ENCODE measurements around the gene CDH1.
"Not testable (repeated sequence)": the region's sequence is repeated elsewhere in the genome, so short reads cannot be mapped to it uniquely, and the experiment has no call there.

Gene CDH1

DNA sequence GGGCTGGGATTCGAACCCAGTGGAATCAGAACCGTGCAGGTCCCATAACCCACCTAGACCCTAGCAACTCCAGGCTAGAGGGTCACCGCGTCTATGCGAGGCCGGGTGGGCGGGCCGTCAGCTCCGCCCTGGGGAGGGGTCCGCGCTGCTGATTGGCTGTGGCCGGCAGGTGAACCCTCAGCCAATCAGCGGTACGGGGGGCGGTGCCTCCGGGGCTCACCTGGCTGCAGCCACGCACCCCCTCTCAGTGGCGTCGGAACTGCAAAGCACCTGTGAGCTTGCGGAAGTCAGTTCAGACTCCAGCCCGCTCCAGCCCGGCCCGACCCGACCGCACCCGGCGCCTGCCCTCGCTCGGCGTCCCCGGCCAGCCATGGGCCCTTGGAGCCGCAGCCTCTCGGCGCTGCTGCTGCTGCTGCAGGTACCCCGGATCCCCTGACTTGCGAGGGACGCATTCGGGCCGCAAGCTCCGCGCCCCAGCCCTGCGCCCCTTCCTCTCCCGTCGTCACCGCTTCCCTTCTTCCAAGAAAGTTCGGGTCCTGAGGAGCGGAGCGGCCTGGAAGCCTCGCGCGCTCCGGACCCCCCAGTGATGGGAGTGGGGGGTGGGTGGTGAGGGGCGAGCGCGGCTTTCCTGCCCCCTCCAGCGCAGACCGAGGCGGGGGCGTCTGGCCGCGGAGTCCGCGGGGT lies at the start of gene CDH1:
Gene CDH1 (plus strand): TSS at position 247 of the 684 bp plus-strand sequence. CDS start 124 bp downstream, at position 371.
- peak in 1 of 2 donors; percentile 23 for DNase-seq (ENCODE audit: low read depth in 2 of 2)

DNA sequence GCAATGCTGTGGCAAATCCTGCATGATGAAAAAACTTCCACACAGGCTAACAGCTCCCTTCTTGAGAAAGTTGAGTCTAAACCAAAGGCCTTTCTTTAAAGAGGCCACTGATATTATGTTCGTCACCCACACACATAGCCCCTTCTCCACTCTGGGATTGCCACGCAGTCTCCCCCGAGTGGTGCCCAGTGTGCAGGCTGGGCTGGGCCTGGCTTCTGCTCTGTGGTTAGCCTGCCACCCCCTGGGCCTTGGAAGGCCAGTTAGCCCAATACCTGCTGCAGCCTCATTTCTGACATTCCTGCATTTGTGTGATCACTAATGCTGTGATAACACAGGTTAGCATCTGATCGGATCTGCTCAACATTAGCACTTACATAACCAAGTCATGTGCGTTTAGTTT lies 47.2 kb upstream of the CDH1 start:
- no peak for DNase-seq (ENCODE audit: low read depth in 2 of 2)

DNA sequence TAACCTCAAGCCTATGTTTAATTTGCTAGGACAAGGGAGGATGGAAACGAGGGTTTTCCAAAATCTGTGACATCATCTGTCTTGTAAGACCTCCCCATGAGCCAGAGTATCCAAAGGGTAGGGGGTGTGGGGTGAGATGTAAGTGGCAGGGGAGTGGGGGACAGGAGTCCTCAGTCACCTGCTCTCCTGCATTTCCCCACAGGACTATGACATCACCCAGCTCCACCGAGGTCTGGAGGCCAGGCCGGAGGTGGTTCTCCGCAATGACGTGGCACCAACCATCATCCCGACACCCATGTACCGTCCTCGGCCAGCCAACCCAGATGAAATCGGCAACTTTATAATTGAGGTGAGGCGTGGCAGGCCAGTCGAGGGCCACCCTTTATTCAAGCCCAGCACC lies 41.5 kb upstream of the CDH1 start:
- no peak for DNase-seq (ENCODE audit: low read depth in 2 of 2)

DNA sequence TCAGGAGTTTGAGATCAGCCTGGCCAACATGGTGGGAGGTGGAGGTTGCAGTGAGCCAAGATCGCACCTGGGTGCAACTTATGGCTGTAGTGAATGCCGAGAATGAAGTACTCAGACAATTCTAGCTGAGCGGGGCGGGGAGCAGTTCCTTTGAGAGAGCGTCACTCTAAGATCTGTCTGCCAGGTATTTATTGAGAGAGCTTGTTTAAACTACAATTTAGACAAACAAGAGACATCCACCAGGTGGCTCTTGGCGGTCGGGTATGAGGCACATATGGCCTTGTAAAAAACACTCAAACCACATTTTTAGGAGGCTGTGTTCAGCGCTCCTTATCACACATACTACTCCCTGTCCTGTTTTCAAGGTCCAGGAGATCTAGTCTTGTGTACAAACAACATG lies 40.6 kb upstream of the CDH1 start:
- DNase-seq (ENCODE audit: low read depth in 2 of 2) = no peak

DNA sequence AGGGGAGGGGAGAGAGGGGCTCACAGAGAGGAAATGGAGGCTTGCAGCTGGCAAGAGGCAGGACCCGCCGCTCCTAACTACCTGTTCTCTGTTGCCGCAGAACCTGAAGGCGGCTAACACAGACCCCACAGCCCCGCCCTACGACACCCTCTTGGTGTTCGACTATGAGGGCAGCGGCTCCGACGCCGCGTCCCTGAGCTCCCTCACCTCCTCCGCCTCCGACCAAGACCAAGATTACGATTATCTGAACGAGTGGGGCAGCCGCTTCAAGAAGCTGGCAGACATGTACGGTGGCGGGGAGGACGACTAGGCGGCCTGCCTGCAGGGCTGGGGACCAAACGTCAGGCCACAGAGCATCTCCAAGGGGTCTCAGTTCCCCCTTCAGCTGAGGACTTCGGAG lies 39.0 kb upstream of the CDH1 start:
- no peak for DNase-seq (ENCODE audit: low read depth in 2 of 2)

DNA sequence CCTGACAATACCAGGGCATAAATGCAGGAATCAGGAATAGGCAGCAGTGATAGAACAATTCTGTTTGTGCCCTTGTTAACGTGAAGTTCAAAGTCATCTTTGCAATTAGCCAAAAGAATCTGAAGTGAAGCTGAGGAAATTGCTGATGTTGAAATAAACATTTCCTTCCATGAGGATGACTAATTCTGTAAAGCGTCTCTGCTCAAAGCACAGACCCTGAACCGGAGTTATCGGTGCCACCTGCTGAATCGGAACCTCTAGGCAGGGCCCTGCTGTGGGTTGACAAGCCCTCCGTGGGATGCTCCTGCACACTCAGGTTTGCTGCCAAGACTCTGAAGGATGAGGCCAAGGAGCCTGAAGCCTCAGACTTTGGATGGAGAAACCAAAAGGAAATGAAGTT lies 37.0 kb upstream of the CDH1 start:
- DNase-seq (ENCODE audit: low read depth in 2 of 2) = no peak

DNA sequence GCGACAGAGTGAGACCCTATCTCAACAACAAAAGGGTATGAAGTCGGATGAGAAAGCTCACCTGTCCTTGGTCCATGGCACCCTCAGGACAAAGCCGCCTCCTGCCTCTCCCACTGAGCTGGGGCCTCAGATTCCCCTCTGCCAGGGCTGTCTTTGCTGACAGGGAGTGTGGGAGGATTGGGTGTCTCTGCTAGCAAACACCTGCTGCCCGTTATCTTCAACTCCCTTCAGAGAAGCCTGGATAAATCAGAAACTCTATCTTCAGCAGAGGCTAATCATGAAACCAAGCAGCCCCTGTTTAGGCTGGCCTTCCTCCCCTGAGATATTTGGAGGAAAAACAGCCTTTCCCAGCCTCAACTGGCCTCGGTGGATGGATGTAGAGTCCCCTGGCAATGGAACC lies 36.3 kb upstream of the CDH1 start:
- no peak for DNase-seq (ENCODE audit: low read depth in 2 of 2)

DNA sequence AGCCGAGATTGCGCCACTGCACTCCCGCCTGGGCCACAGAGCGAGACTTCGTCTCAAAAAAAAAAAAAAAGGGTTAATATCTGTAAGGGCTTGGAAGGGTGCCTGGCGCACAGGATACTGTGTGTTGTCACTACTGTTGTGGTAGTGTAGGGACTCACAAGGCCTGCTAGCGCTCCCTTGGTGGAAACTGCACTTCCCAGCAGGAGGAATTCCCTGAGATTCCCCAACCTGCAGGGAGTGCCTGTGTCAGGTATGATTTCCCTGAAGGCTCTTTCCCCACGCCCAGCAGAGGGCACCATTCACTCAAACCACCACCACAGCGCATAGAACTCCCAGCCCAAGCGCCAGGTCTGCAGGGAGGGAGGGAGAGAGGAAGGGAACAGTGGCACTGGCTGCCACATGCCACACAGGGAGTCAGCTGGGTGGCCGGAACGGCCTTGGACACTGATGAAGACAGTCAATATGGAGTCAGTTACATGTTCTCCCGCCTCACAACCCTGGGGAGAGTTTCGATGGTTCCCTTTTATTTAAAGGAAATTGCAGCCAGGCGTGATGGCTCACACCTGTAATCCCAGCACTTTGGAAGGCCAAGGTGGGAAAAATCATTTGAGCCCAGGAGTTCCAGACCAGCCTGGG lies 32.7 kb upstream of the CDH1 start:
- DNase-seq (ENCODE audit: low read depth in 2 of 2) = peak; percentile 30 to 58

DNA sequence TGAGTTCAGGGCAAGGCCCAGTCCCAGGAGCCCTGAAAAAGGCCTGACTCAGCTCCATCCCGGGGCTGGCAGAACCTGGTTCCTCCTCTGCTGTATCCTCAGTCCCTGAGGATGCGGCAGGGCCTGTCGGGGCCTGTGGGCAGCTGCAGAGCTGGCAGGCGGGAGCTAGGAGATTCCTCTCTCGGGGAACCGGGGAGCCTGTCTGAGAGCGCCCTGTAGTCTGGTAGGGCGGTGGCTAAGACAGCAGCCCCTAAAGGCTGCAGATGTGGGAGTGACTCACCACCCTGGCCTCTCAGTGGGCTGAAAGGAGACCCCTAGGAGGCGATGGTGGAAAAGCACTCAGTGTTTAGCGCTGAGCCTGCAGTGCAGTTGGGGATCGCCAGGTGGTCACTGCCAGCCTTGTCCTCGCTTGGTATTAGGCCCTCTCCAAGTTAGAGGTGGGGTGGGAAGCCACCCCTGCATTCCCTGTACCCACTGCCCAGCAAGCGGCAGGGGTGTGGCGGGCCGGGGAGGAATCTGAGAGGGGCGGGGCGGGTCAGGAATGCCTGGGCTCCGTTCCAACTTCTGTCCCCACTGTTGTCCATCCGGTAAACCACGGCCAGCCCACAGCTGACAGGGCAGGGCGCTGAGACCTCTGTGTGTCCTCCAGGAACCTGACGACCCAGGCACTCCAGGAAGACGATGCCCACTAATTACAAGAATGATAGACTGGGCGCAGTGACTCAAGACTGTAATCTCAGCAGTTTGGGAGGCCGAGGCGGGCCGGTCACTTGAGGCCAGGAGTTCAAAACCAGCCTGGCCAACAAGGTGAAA lies 29.5 kb upstream of the CDH1 start:
- DNase-seq (ENCODE audit: low read depth in 2 of 2) = no peak

DNA sequence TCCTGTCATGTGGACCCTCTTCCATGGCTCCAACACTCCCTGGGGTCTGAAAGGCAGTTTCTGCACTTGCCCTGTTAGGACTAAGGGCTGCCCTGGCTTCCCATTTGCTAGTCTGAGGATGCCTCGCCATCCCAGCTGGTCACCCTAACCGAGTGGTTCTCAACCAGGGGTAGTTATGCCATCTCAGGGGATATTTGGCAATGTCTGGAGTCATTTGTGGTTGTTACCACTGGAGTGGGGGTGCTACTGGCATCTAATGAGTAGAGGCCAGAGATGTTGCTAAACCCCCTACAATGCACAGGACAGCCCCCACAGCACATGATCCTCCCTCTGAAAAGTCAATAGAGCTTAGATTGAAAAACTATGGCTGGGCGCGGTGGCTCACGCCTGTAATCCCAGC lies 26.9 kb upstream of the CDH1 start:
- no peak for DNase-seq (ENCODE audit: low read depth in 2 of 2)

DNA sequence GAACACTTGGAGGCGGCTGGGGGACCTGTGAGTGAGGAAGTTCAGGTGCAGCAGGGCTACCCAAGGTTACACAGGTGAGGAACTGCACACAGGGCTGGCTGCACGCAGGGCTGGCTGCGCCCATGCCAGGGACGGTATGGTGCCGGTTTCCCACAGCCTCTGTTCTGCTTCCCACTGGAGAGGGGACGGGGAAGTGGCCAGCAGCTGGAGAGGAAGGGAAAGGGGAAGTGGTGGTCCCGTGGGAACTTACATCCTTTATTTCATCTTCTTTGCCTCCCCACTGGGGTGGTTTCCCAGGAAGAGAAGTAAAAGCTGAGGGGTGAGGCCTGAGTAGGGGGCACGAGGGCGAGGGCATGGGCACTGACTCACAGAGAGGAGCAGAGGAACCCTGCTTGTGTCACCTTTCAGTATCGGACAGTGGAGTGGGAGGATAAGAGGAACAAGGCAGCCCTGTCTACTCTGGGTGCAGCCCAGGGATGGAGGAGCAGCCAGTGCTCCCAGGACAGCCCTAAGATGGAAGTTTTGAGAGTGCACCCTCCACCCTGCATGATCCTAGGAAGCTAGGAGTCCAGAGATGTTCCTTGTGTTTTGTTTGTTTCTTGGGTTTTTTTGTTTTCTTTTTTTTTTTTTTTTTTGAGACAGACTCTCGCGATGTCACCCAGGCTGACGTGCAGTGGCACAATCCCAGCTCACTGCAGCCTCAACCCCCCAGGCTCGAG lies 25.5 kb upstream of the CDH1 start:
- DNase-seq (ENCODE audit: low read depth in 2 of 2) = no peak

DNA sequence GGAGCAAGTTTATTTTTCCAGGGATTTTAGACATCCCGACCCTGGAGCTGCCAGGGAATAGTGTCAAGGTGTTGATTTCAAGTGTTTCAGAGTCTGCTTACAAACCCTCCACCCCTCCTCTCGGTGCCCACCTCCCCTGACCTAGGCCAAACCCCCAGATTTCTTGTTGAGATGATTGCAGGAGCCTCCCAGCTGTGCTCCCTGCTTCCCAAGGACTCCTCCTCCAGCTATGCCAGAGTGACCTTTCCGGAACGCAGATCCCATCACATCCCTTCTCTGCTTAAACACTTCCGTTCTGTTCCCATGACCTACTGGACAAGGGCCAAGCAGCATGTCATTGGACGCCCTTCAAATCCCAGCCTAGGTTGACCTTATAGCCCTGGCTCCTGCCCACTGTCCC lies 23.7 kb upstream of the CDH1 start:
- no peak for DNase-seq (ENCODE audit: low read depth in 2 of 2)

DNA sequence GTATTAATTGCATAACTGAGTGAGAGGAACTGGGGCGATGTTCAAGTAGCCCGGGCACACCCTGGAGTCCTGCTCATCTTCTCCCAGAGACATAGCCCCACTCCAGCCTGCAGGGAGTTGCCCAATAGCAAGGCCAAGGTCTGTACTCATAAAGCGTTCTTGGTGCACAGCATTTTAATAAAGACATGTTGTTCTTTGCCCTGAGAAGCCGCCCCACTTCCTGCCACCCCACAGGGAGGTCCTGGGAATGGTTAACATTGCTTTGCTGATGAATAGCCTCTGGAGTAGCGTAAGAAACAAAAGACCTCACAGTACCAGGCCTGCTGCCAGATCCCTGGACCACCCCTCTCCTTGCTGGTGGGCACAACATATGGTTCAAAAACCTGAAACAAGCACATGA lies 21.6 kb upstream of the CDH1 start:
- no peak for DNase-seq (ENCODE audit: low read depth in 2 of 2)

DNA sequence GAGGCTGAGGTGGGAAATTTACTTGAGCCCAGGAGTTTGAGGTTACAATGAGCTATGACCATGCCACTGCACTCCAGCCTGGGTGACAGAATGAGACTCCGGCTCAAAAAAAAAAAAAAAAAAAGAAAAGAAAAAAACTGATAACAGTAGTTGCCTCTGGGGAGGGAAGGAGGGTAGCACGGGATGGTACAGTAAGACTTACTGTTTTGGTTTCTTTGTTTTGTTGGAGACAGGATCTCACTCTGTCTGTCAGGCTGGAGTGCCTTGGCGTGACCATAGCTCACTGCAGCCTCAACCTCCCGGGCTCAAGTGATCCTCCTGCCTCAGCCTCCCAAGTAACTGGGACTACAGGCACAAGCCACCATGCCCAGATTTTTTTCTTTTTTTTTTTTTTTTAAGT lies 20.6 kb upstream of the CDH1 start:
- DNase-seq (ENCODE audit: low read depth in 2 of 2) = not testable (repeated sequence)

DNA sequence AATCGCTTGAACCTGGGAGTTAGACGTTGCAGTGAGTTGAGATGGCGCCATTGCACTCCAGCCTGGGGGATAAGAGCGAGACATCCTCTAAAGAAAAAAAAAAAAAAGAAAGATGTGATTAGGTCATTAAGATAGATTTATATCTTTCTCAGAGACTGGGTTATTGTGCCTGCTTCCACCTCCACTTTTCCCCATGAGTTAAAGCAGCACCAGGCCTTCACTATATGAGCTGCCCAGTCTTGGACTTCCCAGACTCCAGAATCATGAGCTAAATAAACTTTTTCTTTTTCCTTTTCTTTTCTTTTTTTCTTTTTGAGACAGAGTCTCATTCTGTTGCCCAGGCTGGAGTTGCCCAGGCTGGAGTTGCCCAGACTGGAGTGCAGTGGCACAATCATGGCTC lies 19.4 kb upstream of the CDH1 start:
- DNase-seq (ENCODE audit: low read depth in 2 of 2) = no peak

DNA sequence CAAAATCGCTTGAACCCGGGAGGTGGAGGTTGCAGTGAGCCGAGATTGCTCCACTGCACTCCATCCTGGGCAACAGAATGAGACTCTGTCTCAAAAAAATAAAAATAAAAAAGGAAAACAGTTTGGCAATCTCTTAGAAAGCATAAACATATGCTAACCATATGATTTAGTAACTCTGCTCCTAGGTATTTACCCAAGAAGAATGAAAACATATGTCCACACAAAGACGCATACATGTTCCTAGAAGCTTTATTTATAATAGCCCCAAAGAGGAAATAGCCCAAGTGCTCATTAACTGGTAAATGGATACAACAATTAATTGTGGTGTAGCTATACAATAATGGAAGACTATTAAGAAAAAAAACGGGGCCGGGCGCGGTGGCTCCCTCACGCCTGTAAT lies 18.5 kb upstream of the CDH1 start:
- DNase-seq (ENCODE audit: low read depth in 2 of 2) = no peak

DNA sequence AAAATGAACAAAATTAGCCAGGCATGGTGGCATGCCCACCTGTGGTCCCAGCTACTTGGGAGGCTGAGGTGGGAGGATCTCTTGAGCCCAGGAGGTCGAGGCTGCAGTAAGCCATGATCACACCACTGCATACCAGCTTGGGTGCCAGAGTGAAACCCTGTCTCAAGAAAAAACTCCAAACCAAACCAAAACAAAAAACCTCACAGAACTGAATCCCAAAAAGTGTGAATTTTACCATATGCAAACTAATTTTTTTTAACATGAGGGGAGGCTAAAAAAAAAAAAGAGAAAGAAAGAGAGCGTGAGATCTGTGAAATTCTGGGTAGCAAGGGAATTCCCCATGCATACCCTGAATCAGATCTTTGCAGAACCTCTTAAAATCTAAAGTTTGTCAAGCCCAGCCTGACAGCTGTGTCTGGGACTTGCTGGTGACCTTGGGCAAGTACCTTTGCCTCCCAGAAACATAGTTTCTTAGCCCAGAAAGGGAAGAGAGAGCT lies 17.1 kb upstream of the CDH1 start:
- DNase-seq (ENCODE audit: low read depth in 2 of 2) = no peak

DNA sequence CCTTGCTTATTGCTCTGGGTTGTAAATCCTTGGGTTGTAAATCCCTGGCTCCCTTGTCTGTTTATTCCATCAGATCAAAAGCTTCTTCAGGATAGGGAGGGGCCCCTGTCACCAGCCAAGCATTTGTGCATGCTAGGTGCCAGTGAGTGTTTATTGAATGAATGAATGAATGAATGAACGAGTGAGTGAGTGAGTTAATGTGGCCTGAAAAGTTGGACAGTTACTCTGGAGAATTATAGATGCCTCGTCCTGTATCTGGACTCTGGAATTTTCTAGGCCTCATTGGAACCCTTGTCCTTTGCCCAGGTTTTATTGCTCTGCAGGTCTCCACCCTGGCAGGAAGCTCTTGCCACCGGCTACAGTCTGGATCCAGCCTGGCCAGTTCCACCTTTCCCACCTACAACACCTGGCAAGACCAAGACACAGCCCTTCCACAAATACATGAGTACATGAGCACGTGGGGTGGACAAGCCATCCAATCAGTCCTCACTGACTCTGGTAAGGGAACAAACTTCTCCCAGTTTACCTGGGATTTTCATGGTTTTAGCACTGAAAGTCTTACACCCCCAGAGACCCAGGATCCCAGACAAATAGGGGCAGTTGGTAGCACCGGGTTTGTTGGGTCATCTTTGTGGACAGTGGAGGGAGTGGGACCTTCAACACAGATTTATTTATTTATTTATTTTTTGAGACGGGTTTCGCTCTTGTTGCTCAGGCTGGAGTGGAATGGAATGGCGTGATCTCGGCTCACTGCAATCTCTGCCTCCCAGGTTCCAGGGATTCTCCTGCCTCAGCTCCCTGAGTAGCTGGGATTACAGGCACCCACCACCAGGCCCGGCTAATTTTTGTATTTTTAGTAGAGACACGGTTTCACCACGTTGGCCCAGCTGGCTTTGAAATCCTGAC lies 14.7 kb upstream of the CDH1 start:
- no peak for DNase-seq (ENCODE audit: low read depth in 2 of 2)

DNA sequence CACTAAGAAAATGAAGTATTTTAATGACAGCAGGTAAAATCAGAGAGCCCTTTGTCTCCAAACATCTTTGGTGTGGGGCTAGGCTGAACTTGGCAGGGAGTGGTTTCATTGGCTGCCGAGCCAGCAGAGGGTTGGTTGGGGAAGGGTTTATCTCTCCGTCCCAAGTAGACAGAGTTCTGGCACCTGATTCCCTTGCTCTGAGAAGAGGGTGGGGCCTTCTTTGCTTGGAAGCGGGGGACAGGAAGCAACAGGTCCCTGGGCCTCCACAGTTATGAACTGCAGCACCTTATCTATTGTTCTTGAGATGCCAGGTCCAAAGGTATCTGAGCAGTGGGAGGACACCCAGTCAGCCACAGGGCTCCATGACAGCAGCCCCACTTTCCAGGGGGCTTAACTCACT lies 12.3 kb upstream of the CDH1 start:
- DNase-seq (ENCODE audit: low read depth in 2 of 2) = no peak

DNA sequence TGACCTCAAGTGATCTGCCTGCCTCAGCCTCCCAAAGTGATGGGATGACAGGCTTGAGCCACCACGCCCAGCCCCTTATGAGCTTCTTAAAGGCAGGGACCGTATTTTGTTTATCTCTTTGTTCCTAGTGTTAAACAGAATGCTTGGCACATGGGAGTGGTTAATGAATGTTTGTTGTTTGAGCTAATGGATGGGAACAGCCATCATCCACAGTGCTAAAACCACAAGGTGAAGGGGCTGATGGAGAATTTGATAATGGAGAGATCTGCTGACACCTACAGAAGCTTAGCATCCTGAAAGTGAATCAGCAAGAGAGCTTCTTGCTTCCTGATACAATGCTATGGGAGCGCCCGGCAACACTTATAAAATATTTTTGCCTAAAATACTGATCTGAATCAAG lies 8.6 kb upstream of the CDH1 start:
- DNase-seq (ENCODE audit: low read depth in 2 of 2) = no peak

DNA sequence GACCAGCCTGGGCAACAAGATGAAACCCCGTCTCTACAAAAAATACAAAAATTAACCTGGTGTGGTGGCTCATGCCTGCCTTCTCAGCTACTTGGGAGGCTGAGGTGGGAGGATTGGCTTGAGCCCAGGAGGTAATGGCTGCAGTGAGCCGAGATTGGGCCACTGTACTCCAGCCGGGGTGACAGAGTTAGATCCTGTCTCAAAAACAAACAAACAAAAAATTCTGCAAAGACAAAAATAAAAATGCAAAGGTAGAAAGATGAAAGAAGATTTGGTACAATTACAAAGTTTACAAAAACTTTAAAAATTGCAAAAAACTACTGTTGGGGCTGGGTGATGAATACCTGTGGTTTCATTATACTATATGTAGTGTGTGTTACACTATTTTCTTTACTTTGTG lies 5.5 kb upstream of the CDH1 start:
- DNase-seq (ENCODE audit: low read depth in 2 of 2) = no peak
